Gastrocnemius medialis (tissue), 4 donors: Measurements from ENCODE around the gene ZNF263. TPM values are rescaled to one million over a fixed set of nuclear protein-coding genes. Genes with fewer than 3 reads are reported as not detected.

Experiments
- ATAC-seq, 2 donors: fragments of 150-250 bp; one replicate each; pipeline ENCODE4 v1.9.1; 2016
- DNase-seq, 2 donors: peaks; one replicate each; pipeline ENCODE4 v3.0.0-alpha.2; 2019
- H3K27ac ChIP-seq, 4 donors: fragments of 200-600 bp; sonication (generic); 1 replicate in 1 of 4; 2 replicates in 3 of 4; pipeline ENCODE4 v1.5.1; 2016 to 2018; ENCODE audit warnings: mild to moderate bottlenecking in 2 of 4, moderate library complexity in 1 of 4
- H3K27me3 ChIP-seq, 3 donors: fragments of 200-600 bp; sonication (generic) in 2 of 3; 1 replicate in 1 of 3; 2 replicates in 2 of 3; pipeline versions ENCODE4 v1.5.1 to v1.6.0; 2016 to 2019; ENCODE audit warnings: mild to moderate bottlenecking in 1 of 3, moderate library complexity in 1 of 3
- H3K36me3 ChIP-seq, 2 donors: fragments of 200-600 bp; sonication (generic) in 1 of 2; one replicate each; pipeline ENCODE4 v1.5.1; 2017 to 2018
- H3K4me1 ChIP-seq, 2 donors: fragments of 200-600 bp; sonication (generic) in 1 of 2; one replicate each; pipeline ENCODE4 v1.5.1; 2016 to 2017; ENCODE audit warnings: mild to moderate bottlenecking in 2 of 2
- H3K4me3 ChIP-seq, 4 donors: fragments of 200-600 bp; sonication (generic) in 3 of 4; 1 replicate in 1 of 4; 2 replicates in 3 of 4; pipeline ENCODE4 v1.5.1; 2016 to 2019; ENCODE audit warnings: mild to moderate bottlenecking in 2 of 4
- H3K9me3 ChIP-seq, 3 donors: fragments of 200-600 bp; sonication (generic) in 2 of 3; 1 replicate in 1 of 3; 2 replicates in 2 of 3; pipeline ENCODE4 v1.5.1; 2016 to 2019
- CTCF ChIP-seq, 5 experiments: fragments of 450-650 bp in 3 of 5; fragments of 200-600 bp in 2 of 5; sonication (generic) in 2 of 5; IDR thresholded peaks in 4 of 5; conservative IDR thresholded peaks in 1 of 5; 1 replicate in 4 of 5; 2 replicates in 1 of 5; pipeline ENCODE4 v1.5.1; 2016 to 2019; ENCODE audit warnings: antibody characterized with exemption in 5 of 5, mild to moderate bottlenecking in 3 of 5, moderate library complexity in 3 of 5
- POLR2A ChIP-seq, 2 donors: fragments of 450-650 bp; IDR thresholded peaks; one replicate each; pipeline ENCODE4 v1.6.1; 2017; ENCODE audit warnings: antibody characterized with exemption in 2 of 2, mild to moderate bottlenecking in 2 of 2, moderate library complexity in 2 of 2
- in situ Hi-C, 4 donors: fragments of 200-750 bp; cut with MboI; loops; one replicate each; pipeline versions ENCODE4 v1.15.0 to v1.8.0; 2017; ENCODE audit warnings: low sequenced_read_pairs in 4 of 4
- intact Hi-C: fragments of 100-400 bp; cut with DNase I; formaldehyde crosslinking; loops from one replicate; pipeline ENCODE4 v1.15.1; 2023; ENCODE audit warnings: low total_unique reads
- total RNA-seq, 4 donors: library from RNA; depleted of rRNA; stranded (reverse); fragments of >200 nt; gene quantifications; one replicate each; pipeline versions ENCODE4 v1.1.0 to v1.2.3, GENCODE V29; 2016

Gene ZNF263
- total RNA-seq, 4 donors from 2014 or later: 13.5 to 18.5 (median 15.5) TPM

- Histone ChIP-seq H3K27me3 (no peaks in the 10 kb centered on the region), H3K4me3 (no peak overlapping the region), H3K9me3 (peaks cover 4 to 54% (median 22%) of the 10 kb centered on the region in 3 donors), H3K36me3 (peaks cover 18 to 80% of the 10 kb centered on the region in 2 donors), H3K4me1 (no peaks in the 10 kb centered on the region), H3K27ac (no peak overlapping the region)
- no peak for DNase-seq
- no peak for ATAC-seq
- TF ChIP-seq CTCF (IDR thresholded peaks at IDR 0.05 in 4 of 5, conservative IDR thresholded peaks at IDR 0.05 in 1 of 5) (no peak), POLR2A (IDR thresholded peaks at IDR 0.05) (no peak)
- intact Hi-C loops (no loop called here), in situ Hi-C loops (loop anchor here in 1 of 4 donors (25.0 kb wide), 1 partner anchor 120 kb away; the partner anchor contains the start of genes ZNF174 and ZSCAN32)
Measured at GRCh38 chr16:3292604-3293003, 9.3 kb downstream of the ZNF263 start.

GRCh38 chr16:3295209-3295608 lies 11.9 kb downstream of the ZNF263 start:
- no peak for TF ChIP-seq POLR2A (IDR thresholded peaks at IDR 0.05)
- TF ChIP-seq CTCF (IDR thresholded peaks at IDR 0.05 in 4 of 5, conservative IDR thresholded peaks at IDR 0.05 in 1 of 5): no peak
- no peak for ATAC-seq
- Histone ChIP-seq H3K27me3 (no peaks in the 10 kb centered on the region), H3K9me3 (peaks cover 4 to 42% (median 12%) of the 10 kb centered on the region in 3 donors), H3K4me1 (no peaks in the 10 kb centered on the region), H3K36me3 (peaks cover 9 to 67% of the 10 kb centered on the region in 2 donors), H3K27ac (no peak overlapping the region), H3K4me3 (no peak overlapping the region)
- in situ Hi-C loops: loop anchor here in 1 of 4 donors (25.0 kb wide), 1 partner anchor 117 kb away; the partner anchor contains the start of genes ZNF174 and ZSCAN32
- no peak for DNase-seq
- intact Hi-C loops: no loop called here

GRCh38 chr16:3295783-3296182 lies 12.5 kb downstream of the ZNF263 start:
- Histone ChIP-seq H3K4me1 (no peaks in the 10 kb centered on the region), H3K4me3 (no peak overlapping the region), H3K27me3 (no peaks in the 10 kb centered on the region), H3K9me3 (peaks cover 6 to 37% (median 6%) of the 10 kb centered on the region in 3 donors), H3K36me3 (peaks cover 3 to 67% of the 10 kb centered on the region in 2 donors), H3K27ac (no peak overlapping the region)
- DNase-seq (no peak), ATAC-seq (no peak)
- intact Hi-C loops (no loop called here), in situ Hi-C loops (loop anchor here in 1 of 4 donors (25.0 kb wide), 1 partner anchor 117 kb away; the partner anchor contains the start of genes ZNF174 and ZSCAN32)
- TF ChIP-seq CTCF (IDR thresholded peaks at IDR 0.05 in 4 of 5, conservative IDR thresholded peaks at IDR 0.05 in 1 of 5): no peak
- TF ChIP-seq POLR2A (IDR thresholded peaks at IDR 0.05): no peak

- ATAC-seq: no peak
- Histone ChIP-seq H3K4me1 (peaks cover 13 to 16% of the 10 kb centered on the region in 2 donors), H3K4me3 (peak overlapping the region; percentile 75 to 83 (median 76)), H3K36me3 (peaks cover 6 to 51% of the 10 kb centered on the region in 2 donors), H3K9me3 (peaks cover 3 to 17% (median 3%) of the 10 kb centered on the region in 3 donors), H3K27me3 (no peaks in the 10 kb centered on the region), H3K27ac (peak overlapping the region; percentile 89 to 94 (median 92))
- in situ Hi-C loops: no loop called here
- intact Hi-C loops: no loop called here
- DNase-seq: no peak
- TF ChIP-seq POLR2A (IDR thresholded peaks at IDR 0.05): no peak
- TF ChIP-seq CTCF (IDR thresholded peaks at IDR 0.05 in 4 of 5, conservative IDR thresholded peaks at IDR 0.05 in 1 of 5): no peak
Measured at GRCh38 chr16:3304370-3304769, 21.1 kb downstream of the ZNF263 start.
